HepG2 (cell line): ENCODE data around the gene IL1RAPL2. TPM values are rescaled to one million over a fixed set of nuclear protein-coding genes. Genes with fewer than 3 reads are reported as not detected.

ENCODE experiments used
- ATAC-seq: fragments of 200-7000 bp; cut with Tn5 transposase; 3 replicates; pipeline ENCODE4 v1.9.1; 2020; ENCODE audit warnings: mild to moderate bottlenecking, moderate library complexity
- BruUV-seq: library from RNA; stranded (reverse); fragments of 400-500 nt; replicated peaks from 2 replicates; lab custom pipeline; 2021; lab: Mats Ljungman, UMichigan
- CTCF ChIA-PET: fragments of 300-600 bp; formaldehyde crosslinking; extraction: SDS; loops from one replicate; lab custom pipeline; 2021; ENCODE audit warnings: low total read pairs, inconsistent platforms, low intra/inter-chr PET ratio; lab: Yijun Ruan, JAX
- POLR2A ChIA-PET: fragments of 350-600 bp; sonication (Branson Sonifier 250); formaldehyde crosslinking; loops from one replicate; lab custom pipeline; 2020; ENCODE audit warnings: antibody characterized with exemption, inconsistent platforms; lab: Yijun Ruan, JAX
- DNase-seq: peaks from one replicate; pipeline ENCODE4 v3.0.0-alpha.2; 2015; ENCODE audit warnings: low spot score
- FAIRE-seq: peaks from 3 replicates; lab custom pipeline; 2011; peaks lifted over from hg19 to GRCh38; lab: Jason Lieb, UNC
- H2AFZ ChIP-seq: one replicate; pipeline ENCODE4 v1.6.1; 2011; ENCODE audit warnings: low read length, inconsistent platforms
- H3K27ac ChIP-seq: fragments of 300-600 bp; 3 replicates; pipeline ENCODE4 v1.8.0; 2011; ENCODE audit warnings: mixed run types, mild to moderate bottlenecking, mixed read lengths, low read length, inconsistent platforms; ENCODE audit not compliant: insufficient read depth; ENCODE audit errors: extremely low read length
- H3K27me3 ChIP-seq, 2 experiments: fragments of 200-600 bp in 1 of 2; 2 replicates in 1 of 2; 3 replicates in 1 of 2; pipeline versions ENCODE4 v1.6.0 to v1.8.0; 2011; ENCODE audit warnings: low read length in 2 of 2, mild to moderate bottlenecking in 2 of 2, moderate library complexity in 2 of 2, inconsistent platforms in 1 of 2; ENCODE audit not compliant: insufficient read depth in 2 of 2, control insufficient read depth in 1 of 2
- H3K36me3 ChIP-seq, 2 experiments: fragments of 200-600 bp in 1 of 2; replicated peaks in 1 of 2; 2 replicates in 1 of 2; 3 replicates in 1 of 2; pipeline versions ENCODE4 v1.5.1 to v1.8.0; 2011; ENCODE audit warnings: low read length in 2 of 2, inconsistent platforms in 1 of 2; ENCODE audit not compliant: insufficient read depth in 2 of 2, control insufficient read depth in 1 of 2
- H3K4me1 ChIP-seq: 2 replicates; pipeline ENCODE4 v1.5.1; 2012; ENCODE audit warnings: low read length, inconsistent platforms; ENCODE audit not compliant: insufficient read depth
- H3K4me2 ChIP-seq: 2 replicates; pipeline ENCODE4 v1.6.0; 2011; ENCODE audit warnings: low read depth, low read length, inconsistent platforms
- H3K4me3 ChIP-seq, 3 experiments: fragments of 200-600 bp in 1 of 3; sonication (generic), shearing (Covaris generic) in 1 of 3; replicated peaks in 1 of 3; 2 replicates each; pipeline ENCODE4 v1.5.1; 2011 to 2016; ENCODE audit warnings: low read length in 3 of 3, inconsistent platforms in 2 of 3, low read depth in 2 of 3, mild to moderate bottlenecking in 2 of 3, control low read depth in 1 of 3, mixed read lengths in 1 of 3; ENCODE audit not compliant: insufficient read depth in 1 of 3
- H3K79me2 ChIP-seq: one replicate; pipeline ENCODE4 v1.6.1; 2011; ENCODE audit warnings: low read length, inconsistent platforms; ENCODE audit not compliant: insufficient read depth
- H3K9ac ChIP-seq: 2 replicates; pipeline ENCODE4 v1.6.0; 2011; ENCODE audit warnings: mild to moderate bottlenecking, low read depth, low read length, inconsistent platforms; ENCODE audit not compliant: insufficient read depth
- H3K9me3 ChIP-seq: 2 replicates; pipeline ENCODE4 v1.5.1; 2012; ENCODE audit warnings: mild to moderate bottlenecking, low read length
- H4K20me1 ChIP-seq: 2 replicates; pipeline ENCODE4 v1.6.0; 2011; ENCODE audit warnings: inconsistent platforms, mild to moderate bottlenecking, low read length, moderate library complexity; ENCODE audit not compliant: insufficient read depth
- CREM ChIP-seq, 2 experiments: sonication (generic) in 1 of 2; formaldehyde crosslinking in 1 of 2; IDR thresholded peaks; 2 replicates each; pipeline versions ENCODE4 v1.4.0 to v1.6.1; 2016 to 2020; ENCODE audit warnings: antibody characterized with exemption in 1 of 2, mild to moderate bottlenecking in 1 of 2, missing genetic modification reagents in 1 of 2
- DMTF1 ChIP-seq: sonication (generic); formaldehyde crosslinking; IDR thresholded peaks from 2 replicates; pipeline ENCODE4 v1.4.0; 2020; ENCODE audit warnings: mild to moderate bottlenecking, missing genetic modification reagents
- HNRNPL ChIP-seq: fragments of 200-400 bp; formaldehyde crosslinking; IDR thresholded peaks from 2 replicates; pipeline ENCODE4 v1.6.1; 2017; ENCODE audit warnings: mild to moderate bottlenecking, low read depth, low read length
- PAWR ChIP-seq: sonication (generic); formaldehyde crosslinking; IDR thresholded peaks from 2 replicates; pipeline ENCODE4 v1.4.0; 2020; ENCODE audit warnings: missing genetic modification reagents, mild to moderate bottlenecking, borderline replicate concordance
- TBX2 ChIP-seq: sonication (generic); formaldehyde crosslinking; IDR thresholded peaks from 2 replicates; pipeline ENCODE4 v1.5.0; 2020; ENCODE audit warnings: missing genetic modification reagents, mild to moderate bottlenecking, borderline replicate concordance
- WGBS: methylation state at CpG from one replicate; pipeline ENCODE4 v1.1.6; 2017; ENCODE audit warnings: low lambda C conversion rate; 5-methylcytosine and 5-hydroxymethylcytosine counted together
- in situ Hi-C: cut with HindIII; loops from 2 replicates; pipeline ENCODE4 v1.10.0; 2017; ENCODE audit warnings: low pct_unique_long_range_greater_than_20kb; ENCODE audit not compliant: extremely low pct_ligation_motif_present
- intact Hi-C: fragments of 100-400 bp; cut with micrococcal nuclease; formaldehyde crosslinking; loops from one replicate; pipeline ENCODE4 v1.10.0; 2022; ENCODE audit not compliant: unreplicated experiment
- polyA plus RNA-seq, 8 experiments: library from polyadenylated mRNA; depleted of rRNA in 3 of 8; stranded (reverse) in 7 of 8; unstranded in 1 of 8; fragments of >200 nt; fragmentation: Illumina TruSeq in 4 of 8; extraction: Trizol in 4 of 8; gene quantifications; 2 replicates each; pipeline versions ENCODE4 v1.2.1 to v1.2.3, GENCODE V29; 2011 to 2016; ENCODE audit warnings: low read depth in 4 of 8, missing spikeins in 1 of 8, mixed read lengths in 1 of 8; ENCODE audit not compliant: insufficient read depth in 1 of 8
- total RNA-seq, 5 experiments: library from RNA; depleted of rRNA; stranded (reverse); fragments of >200 nt; fragmentation: Illumina TruSeq; extraction: Trizol; gene quantifications; 2 replicates each; pipeline ENCODE4 v1.2.3, GENCODE V29; 2016; ENCODE audit warnings: low read depth in 1 of 5
- TF ChIP-seq, protein P1 (sequence below), 2 experiments: sonication (generic) in 1 of 2; formaldehyde crosslinking in 1 of 2; IDR thresholded peaks; 2 replicates each; pipeline versions ENCODE4 v1.4.0 to v1.6.1; 2018 to 2020; ENCODE audit warnings: missing genetic modification reagents in 2 of 2, borderline replicate concordance in 1 of 2, low read depth in 1 of 2, mild to moderate bottlenecking in 1 of 2, missing biosample characterization in 1 of 2
- TF ChIP-seq, protein P2 (sequence below): sonication (generic); formaldehyde crosslinking; IDR thresholded peaks from 2 replicates; pipeline ENCODE4 v1.5.0; 2020; ENCODE audit warnings: missing genetic modification reagents
- TF ChIP-seq, protein P3 (sequence below): sonication (generic); formaldehyde crosslinking; IDR thresholded peaks from 2 replicates; pipeline ENCODE4 v1.8.1; 2023; ENCODE audit warnings: missing genetic modification reagents, mild to moderate bottlenecking, borderline replicate concordance
- TF ChIP-seq, protein P4 (sequence below): sonication (generic); formaldehyde crosslinking; IDR thresholded peaks from 2 replicates; pipeline ENCODE4 v1.4.0; 2020; ENCODE audit warnings: mild to moderate bottlenecking, low read depth, missing genetic modification reagents

Gene IL1RAPL2
- total and polyA plus RNA-seq, 2 of the 13 experiments (the other 11 are each of a cell fraction or from before 2014, with no cell fraction given) = not detected

GRCh38 chrX:104922206-104922621 is 356.2 kb downstream of the IL1RAPL2 start (continued):
- TF ChIP-seq DMTF1 (CRISPR knock-in tag) (no peak), HNRNPL (no peak)

DNA sequence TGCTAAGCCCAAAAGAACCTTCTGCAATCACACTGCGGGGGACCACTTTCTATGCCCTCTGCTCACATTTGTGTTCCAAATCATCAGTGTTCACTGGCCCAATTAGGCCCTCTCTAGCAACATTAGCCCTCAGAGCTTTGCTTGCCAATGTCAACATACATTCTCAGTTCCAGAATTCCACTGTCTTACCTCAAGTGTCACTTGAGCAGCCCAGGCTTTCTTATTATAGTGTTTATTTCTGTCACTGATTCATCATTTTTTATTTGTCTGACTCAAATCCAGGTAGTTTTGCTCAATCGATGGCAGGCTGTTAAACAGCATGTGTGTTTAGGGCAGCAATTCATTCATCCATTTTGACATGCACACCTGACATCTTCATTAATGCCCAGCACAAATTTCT is 363.3 kb downstream of the IL1RAPL2 start:
- in situ Hi-C loops = no loop called here
- no peak overlapping the region for H3K4me2 ChIP-seq
- no peak overlapping the region for H3K27ac ChIP-seq
- FAIRE-seq = no peak
- ChIA-PET POLR2A (no interaction called here), CTCF (no interaction called here)
- no peak overlapping the region for H3K9ac ChIP-seq
- 0% methylated on average over 2 of the region's 2 CpGs for WGBS
- no peak overlapping the region for H3K4me3 ChIP-seq
- no peaks in the 10 kb centered on the region for H3K27me3 ChIP-seq
- H3K4me1 ChIP-seq = no peaks in the 10 kb centered on the region
- no peaks in the 10 kb centered on the region for H4K20me1 ChIP-seq
- no TSS peak for BruUV-seq
- H3K9me3 ChIP-seq = no peaks in the 10 kb centered on the region
- no peak for DNase-seq
- no peaks in the 10 kb centered on the region for H3K36me3 ChIP-seq
- no peak overlapping the region for H2AFZ ChIP-seq
- TF ChIP-seq PAWR (CRISPR knock-in tag) = no peak
- TF ChIP-seq, protein P1, sequence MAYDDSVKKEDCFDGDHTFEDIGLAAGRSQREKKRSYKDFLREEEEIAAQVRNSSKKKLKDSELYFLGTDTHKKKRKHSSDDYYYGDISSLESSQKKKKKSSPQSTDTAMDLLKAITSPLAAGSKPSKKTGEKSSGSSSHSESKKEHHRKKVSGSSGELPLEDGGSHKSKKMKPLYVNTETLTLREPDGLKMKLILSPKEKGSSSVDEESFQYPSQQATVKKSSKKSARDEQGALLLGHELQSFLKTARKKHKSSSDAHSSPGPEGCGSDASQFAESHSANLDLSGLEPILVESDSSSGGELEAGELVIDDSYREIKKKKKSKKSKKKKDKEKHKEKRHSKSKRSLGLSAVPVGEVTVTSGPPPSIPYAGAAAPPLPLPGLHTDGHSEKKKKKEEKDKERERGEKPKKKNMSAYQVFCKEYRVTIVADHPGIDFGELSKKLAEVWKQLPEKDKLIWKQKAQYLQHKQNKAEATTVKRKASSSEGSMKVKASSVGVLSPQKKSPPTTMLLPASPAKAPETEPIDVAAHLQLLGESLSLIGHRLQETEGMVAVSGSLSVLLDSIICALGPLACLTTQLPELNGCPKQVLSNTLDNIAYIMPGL (CRISPR knock-in tag; IDR thresholded peaks at IDR 0.05; ENCODE audit: borderline replicate concordance in 1 of 2, low read depth in 1 of 2) = no peak
- TF ChIP-seq, protein P2, sequence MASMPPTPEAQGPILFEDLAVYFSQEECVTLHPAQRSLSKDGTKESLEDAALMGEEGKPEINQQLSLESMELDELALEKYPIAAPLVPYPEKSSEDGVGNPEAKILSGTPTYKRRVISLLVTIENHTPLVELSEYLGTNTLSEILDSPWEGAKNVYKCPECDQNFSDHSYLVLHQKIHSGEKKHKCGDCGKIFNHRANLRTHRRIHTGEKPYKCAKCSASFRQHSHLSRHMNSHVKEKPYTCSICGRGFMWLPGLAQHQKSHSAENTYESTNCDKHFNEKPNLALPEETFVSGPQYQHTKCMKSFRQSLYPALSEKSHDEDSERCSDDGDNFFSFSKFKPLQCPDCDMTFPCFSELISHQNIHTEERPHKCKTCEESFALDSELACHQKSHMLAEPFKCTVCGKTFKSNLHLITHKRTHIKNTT = no peak
- no peak for TF ChIP-seq TBX2
- TF ChIP-seq, protein P3, sequence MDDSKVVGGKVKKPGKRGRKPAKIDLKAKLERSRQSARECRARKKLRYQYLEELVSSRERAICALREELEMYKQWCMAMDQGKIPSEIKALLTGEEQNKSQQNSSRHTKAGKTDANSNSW (CRISPR knock-in tag) = no peak
- TF ChIP-seq, protein P4, sequence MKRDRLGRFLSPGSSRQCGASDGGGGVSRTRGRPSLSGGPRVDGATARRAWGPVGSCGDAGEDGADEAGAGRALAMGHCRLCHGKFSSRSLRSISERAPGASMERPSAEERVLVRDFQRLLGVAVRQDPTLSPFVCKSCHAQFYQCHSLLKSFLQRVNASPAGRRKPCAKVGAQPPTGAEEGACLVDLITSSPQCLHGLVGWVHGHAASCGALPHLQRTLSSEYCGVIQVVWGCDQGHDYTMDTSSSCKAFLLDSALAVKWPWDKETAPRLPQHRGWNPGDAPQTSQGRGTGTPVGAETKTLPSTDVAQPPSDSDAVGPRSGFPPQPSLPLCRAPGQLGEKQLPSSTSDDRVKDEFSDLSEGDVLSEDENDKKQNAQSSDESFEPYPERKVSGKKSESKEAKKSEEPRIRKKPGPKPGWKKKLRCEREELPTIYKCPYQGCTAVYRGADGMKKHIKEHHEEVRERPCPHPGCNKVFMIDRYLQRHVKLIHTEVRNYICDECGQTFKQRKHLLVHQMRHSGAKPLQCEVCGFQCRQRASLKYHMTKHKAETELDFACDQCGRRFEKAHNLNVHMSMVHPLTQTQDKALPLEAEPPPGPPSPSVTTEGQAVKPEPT (CRISPR knock-in tag) = no peak
- TF ChIP-seq CREM (IDR thresholded peaks at IDR 0.05) = no peak
- TF ChIP-seq CREM (CRISPR knock-in tag; IDR thresholded peaks at IDR 0.05) = no peak
- TF ChIP-seq, all 625 proteins: peak for 0
- intact Hi-C loops = no loop called here
- no peaks in the 10 kb centered on the region for H3K79me2 ChIP-seq
- no peak for ATAC-seq
